Fibroblast of the aortic adventitia (primary cell): ENCODE measurements around the gene GAL3ST3. TPM values are rescaled to one million over a fixed set of nuclear protein-coding genes. Genes with fewer than 3 reads are reported as not detected.

Source experiments
- DNase-seq: peaks from one replicate; pipeline ENCODE4 v3.0.0-alpha.2; 2010; ENCODE audit warnings: low read depth
- H3K4me3 ChIP-seq: 2 replicates; pipeline ENCODE4 v1.5.1; 2011; ENCODE audit warnings: low read depth, mild to moderate bottlenecking, control low read depth, low read length, moderate library complexity
- total RNA-seq: library from RNA; depleted of rRNA; stranded (reverse); fragments of >200 nt; gene quantifications from 2 replicates; pipeline ENCODE4 v1.2.3, GENCODE V29; 2012; ENCODE audit warnings: low replicate concordance
- TF ChIP-seq, protein P1 (sequence below): IDR thresholded peaks from 2 replicates; pipeline ENCODE4 v1.5.1; 2011; ENCODE audit warnings: mild to moderate bottlenecking, low read length, control low read depth, inconsistent platforms; ENCODE audit not compliant: insufficient read depth

The GAL3ST3 gene
- total RNA-seq, 1 donor, result not detected

DNA sequence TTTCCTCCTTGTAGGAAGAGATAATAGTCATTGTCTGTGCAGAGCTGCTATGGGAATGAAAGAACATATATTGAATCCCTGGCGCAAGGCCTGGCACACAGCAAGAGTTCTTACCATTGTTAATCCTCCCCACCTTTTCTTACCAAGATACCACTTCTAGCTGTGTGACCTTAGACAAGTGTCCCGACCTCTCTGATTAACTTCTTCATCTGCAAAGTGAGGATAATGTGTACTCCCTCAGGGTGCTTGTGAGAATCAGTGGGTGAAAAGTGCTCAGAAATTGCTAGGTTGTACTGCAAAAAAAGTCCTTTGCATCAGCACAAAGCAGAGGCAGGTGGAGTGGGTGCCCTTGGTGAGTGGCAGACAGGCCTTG is 40.9 kb downstream of the GAL3ST3 start:
- TF ChIP-seq, protein P1, sequence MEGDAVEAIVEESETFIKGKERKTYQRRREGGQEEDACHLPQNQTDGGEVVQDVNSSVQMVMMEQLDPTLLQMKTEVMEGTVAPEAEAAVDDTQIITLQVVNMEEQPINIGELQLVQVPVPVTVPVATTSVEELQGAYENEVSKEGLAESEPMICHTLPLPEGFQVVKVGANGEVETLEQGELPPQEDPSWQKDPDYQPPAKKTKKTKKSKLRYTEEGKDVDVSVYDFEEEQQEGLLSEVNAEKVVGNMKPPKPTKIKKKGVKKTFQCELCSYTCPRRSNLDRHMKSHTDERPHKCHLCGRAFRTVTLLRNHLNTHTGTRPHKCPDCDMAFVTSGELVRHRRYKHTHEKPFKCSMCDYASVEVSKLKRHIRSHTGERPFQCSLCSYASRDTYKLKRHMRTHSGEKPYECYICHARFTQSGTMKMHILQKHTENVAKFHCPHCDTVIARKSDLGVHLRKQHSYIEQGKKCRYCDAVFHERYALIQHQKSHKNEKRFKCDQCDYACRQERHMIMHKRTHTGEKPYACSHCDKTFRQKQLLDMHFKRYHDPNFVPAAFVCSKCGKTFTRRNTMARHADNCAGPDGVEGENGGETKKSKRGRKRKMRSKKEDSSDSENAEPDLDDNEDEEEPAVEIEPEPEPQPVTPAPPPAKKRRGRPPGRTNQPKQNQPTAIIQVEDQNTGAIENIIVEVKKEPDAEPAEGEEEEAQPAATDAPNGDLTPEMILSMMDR, result no peak
- no peak overlapping the region for H3K4me3 ChIP-seq
- DNase-seq, result no peak

DNA sequence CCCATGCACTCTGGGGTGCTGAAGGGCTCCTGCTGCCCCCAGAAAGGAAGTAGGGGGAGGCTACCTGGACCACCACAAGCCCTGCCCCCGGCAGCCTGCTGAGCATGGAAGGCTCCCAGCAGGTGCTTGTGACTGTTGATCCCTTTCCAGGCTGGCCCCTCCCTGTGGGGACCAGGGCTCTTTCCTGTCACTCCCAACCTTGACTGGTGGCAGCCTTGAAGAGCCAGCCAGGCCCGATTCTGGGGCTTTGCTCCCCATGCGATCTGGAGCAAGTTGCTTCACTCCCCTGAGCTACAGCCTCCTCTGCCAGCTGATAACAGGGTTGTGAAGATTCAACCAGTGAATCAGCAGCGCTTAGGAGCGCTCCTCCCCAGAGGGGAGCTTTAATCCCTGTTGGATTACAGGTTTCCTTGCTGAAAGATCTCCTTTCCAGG is 41.7 kb downstream of the GAL3ST3 start:
- no peak overlapping the region for H3K4me3 ChIP-seq
- TF ChIP-seq, protein P1, result no peak
- peak; percentile 10 for DNase-seq

DNA sequence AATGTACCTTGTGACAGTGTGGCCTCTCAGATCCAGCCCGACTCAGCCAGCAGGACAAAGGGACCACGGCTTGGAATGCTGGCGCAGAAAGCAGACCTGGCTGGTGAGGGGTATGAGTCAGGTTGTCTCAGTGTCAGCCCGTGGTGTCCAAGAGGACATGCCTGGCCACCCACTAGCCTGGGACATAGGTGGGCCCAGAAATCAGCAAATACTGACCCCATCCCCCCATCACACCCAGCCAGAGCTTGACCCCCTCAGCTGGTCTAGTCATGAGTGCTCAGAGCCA is 42.1 kb downstream of the GAL3ST3 start:
- no peak for DNase-seq
- no peak overlapping the region for H3K4me3 ChIP-seq
- TF ChIP-seq, protein P1, result no peak

DNA sequence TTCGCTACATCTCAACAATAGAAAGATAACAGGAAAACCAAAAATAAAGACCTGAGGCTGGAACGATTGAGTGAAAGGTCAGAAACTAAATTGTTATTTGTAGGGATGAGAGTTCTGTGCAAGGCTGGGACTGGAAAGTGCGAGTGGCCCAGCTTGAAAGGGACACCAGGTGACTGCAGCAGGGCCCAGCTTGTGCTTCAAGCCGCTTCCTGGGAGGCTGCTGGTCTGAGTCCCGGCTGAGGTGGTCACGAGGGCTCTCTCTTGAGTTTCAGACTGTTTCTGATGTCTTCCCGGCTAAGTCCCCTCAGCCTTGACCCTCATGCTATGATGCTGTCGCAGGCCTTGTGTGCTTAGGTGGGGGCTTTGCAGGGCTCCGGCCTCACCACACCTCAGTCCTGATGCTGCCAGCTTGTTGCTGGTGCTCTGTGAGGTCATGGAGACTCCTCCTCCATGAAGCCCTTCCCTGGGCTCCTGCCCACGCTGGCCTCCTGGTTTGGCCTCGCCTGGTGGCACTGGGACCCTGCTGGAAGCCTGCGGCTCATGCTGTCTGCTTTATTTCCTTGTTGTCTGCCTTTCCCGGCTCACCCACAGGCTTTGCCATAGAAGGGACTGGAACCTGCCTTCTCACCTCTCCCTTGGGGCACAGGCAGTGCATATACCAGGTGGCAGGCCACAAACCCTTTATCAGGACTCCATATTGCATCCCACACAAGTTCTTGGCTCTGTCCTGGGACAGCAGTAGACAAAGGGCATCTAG is 42.6 kb downstream of the GAL3ST3 start:
- no peak for DNase-seq
- no peak overlapping the region for H3K4me3 ChIP-seq
- TF ChIP-seq, protein P1, result no peak

DNA sequence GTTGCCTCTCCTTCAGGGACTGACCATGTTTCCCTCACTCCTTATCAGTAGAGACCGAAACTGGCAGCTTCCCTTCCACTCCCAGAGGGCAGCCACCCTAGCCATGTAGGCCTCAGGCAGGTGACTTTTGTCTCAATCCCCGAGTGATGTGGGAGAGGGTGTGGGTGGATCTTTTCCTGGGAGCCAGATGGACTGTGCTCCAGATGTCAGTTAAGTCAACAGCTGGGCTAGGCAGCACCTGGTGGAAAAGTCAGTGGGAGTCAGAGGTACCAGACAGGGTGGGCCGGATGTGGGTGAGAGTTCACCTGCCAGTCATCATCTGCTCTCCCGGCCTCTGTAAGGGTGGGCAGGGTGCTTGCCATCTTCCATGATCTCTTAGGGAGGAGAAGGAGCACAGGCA is 44.8 kb downstream of the GAL3ST3 start:
- DNase-seq, result no peak
- no peak overlapping the region for H3K4me3 ChIP-seq
- TF ChIP-seq, protein P1, result no peak

DNA sequence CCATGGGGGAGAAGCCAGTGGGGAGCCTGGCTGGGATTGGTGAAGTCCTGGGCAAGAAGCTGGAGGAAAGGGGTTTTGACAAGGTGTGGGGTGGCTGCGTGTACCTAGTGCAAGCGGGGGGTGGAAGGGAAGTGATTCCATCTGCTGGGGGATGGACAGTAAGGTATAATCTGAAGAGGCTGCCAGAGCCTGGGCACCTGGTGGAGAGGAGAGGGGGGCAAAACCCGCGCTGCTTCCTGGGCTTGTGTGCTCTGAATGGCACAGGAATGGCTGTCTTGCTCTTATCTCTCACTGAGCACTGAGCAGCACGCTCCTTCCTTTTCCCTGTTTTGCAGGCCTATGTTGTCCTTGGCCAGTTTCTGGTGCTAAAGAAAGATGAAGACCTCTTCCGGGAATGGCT is 45.7 kb downstream of the GAL3ST3 start:
- DNase-seq, result no peak
- H3K4me3 ChIP-seq, result peak overlapping the region; percentile 99
- TF ChIP-seq, protein P1, result no peak
